ENCODE data around the gene MT1A. TPM values are rescaled to one million over a fixed set of nuclear protein-coding genes. Genes with fewer than 3 reads are reported as not detected.

The MT1A gene
- total and polyA plus RNA-seq, 8 donors = 0.78 to 24.1 (median 2.0) TPM; not detected in 4

DNA sequence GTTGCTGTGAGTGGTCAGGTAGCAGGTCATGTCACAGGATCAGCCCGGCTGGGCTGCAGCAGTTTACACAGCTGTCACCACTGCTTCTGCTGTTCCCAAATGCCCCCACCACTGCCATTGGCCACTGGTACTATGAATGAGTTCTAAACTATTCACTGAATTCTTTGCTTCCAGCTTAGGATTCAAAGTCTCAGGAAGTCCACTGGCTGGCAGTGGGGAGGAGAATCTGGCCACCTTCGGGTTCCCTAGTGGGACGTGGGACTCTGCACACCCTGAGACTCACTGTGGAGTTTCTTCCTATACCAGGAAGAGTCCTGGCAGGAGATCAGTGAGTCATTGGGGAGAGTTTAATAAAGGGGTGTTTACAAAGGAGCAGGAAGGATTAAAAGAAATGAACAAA, 50.7 kb downstream of the MT1A start:
- Histone ChIP-seq H3K4me3 (no peak overlapping the region), H3K4me1 (no peaks in the 10 kb centered on the region), H3K36me3 (no peaks in the 10 kb centered on the region), H3K9me3 (peaks cover 0 to 8% of the 10 kb centered on the region in 2 donors), H3K27ac (no peak overlapping the region), H3K27me3 (no peaks in the 10 kb centered on the region)
- TF ChIP-seq, protein P1, sequence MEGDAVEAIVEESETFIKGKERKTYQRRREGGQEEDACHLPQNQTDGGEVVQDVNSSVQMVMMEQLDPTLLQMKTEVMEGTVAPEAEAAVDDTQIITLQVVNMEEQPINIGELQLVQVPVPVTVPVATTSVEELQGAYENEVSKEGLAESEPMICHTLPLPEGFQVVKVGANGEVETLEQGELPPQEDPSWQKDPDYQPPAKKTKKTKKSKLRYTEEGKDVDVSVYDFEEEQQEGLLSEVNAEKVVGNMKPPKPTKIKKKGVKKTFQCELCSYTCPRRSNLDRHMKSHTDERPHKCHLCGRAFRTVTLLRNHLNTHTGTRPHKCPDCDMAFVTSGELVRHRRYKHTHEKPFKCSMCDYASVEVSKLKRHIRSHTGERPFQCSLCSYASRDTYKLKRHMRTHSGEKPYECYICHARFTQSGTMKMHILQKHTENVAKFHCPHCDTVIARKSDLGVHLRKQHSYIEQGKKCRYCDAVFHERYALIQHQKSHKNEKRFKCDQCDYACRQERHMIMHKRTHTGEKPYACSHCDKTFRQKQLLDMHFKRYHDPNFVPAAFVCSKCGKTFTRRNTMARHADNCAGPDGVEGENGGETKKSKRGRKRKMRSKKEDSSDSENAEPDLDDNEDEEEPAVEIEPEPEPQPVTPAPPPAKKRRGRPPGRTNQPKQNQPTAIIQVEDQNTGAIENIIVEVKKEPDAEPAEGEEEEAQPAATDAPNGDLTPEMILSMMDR (IDR thresholded peaks at IDR 0.05) = no peak
- no peak for DNase-seq
- intact Hi-C loops (cut with DNase I) = no loop called here
- no peak for ATAC-seq

Other genes starting within 250 kb of the MT1A start
- 10 to 100 TPM; 69.3 to 73.1 TPM for gene AMFR, start 213.1 kb upstream of the MT1A start, total RNA-seq
- gene AMFR, start 213.1 kb upstream of the MT1A start, polyA plus RNA-seq (ENCODE audit: insufficient read length in 6 of 6) = 10 to 100 TPM; 64.2 to 88.5 (median 68.9) TPM
- gene NUDT21, start 187.3 kb upstream of the MT1A start, total RNA-seq = 10 to 100 TPM; 80.8 to 89.4 TPM
- 100 to 1,000 TPM; 111 to 136 (median 126) TPM for gene NUDT21, start 187.3 kb upstream of the MT1A start, polyA plus RNA-seq (ENCODE audit: insufficient read length in 6 of 6)
- 10 to 100 TPM; 31.7 to 35.1 TPM for gene OGFOD1, start 187.1 kb upstream of the MT1A start, total RNA-seq
- gene OGFOD1, start 187.1 kb upstream of the MT1A start, polyA plus RNA-seq (ENCODE audit: insufficient read length in 6 of 6) = 10 to 100 TPM; 31.1 to 42.2 (median 35.9) TPM
- 10 to 100 TPM; 23.9 to 38.6 TPM for gene BBS2, start 118.6 kb upstream of the MT1A start, total RNA-seq
- 100 to 1,000 TPM in 1 of 6 donors, 10 to 100 TPM in 5; 74.5 to 109 (median 85.3) TPM for gene BBS2, start 118.6 kb upstream of the MT1A start, polyA plus RNA-seq (ENCODE audit: insufficient read length in 6 of 6)
- gene MT4, start 73.6 kb upstream of the MT1A start, total RNA-seq = not detected
- gene MT4, start 73.6 kb upstream of the MT1A start, polyA plus RNA-seq (ENCODE audit: insufficient read length in 6 of 6) = not detected
- gene MT3, start 49.1 kb upstream of the MT1A start, total RNA-seq = not detected
- not detected for gene MT3, start 49.1 kb upstream of the MT1A start, polyA plus RNA-seq (ENCODE audit: insufficient read length in 6 of 6)
- gene MT2A, start 30.1 kb upstream of the MT1A start, total RNA-seq = 100 to 1,000 TPM; 239 to 425 TPM
- 10 to 100 TPM; 27.1 to 50.1 (median 44.4) TPM for gene MT2A, start 30.1 kb upstream of the MT1A start, polyA plus RNA-seq (ENCODE audit: insufficient read length in 6 of 6)
- 100 to 1,000 TPM; 103 to 262 TPM for gene MT1E, start 12.9 kb upstream of the MT1A start, total RNA-seq
- 10 to 100 TPM in 5 of 6 donors, 1 to 10 TPM in 1; 9.0 to 16.7 (median 11.9) TPM for gene MT1E, start 12.9 kb upstream of the MT1A start, polyA plus RNA-seq (ENCODE audit: insufficient read length in 6 of 6)
- gene MT1M, start 6.0 kb upstream of the MT1A start, total RNA-seq = 10 to 100 TPM in 1 of 2 donors, 1 to 10 TPM in 1; 8.4 to 32.5 TPM
- under 1 TPM; 0.29 to 0.82 (median 0.45) TPM for gene MT1M, start 6.0 kb upstream of the MT1A start, polyA plus RNA-seq (ENCODE audit: insufficient read length in 6 of 6)
- gene MT1B, start 13.2 kb downstream of the MT1A start, total RNA-seq = not detected
- under 1 TPM in 2 of 6 donors, not detected in 4; 0.45 to 0.66 TPM for gene MT1B, start 13.2 kb downstream of the MT1A start, polyA plus RNA-seq (ENCODE audit: insufficient read length in 6 of 6)
- 10 to 100 TPM in 1 of 2 donors, 1 to 10 TPM in 1; 8.8 to 14.8 TPM for gene MT1F, start 19.3 kb downstream of the MT1A start, total RNA-seq
- gene MT1F, start 19.3 kb downstream of the MT1A start, polyA plus RNA-seq (ENCODE audit: insufficient read length in 6 of 6) = 1 to 10 TPM; 4.2 to 9.6 (median 6.7) TPM
- 10 to 100 TPM in 1 of 2 donors, 1 to 10 TPM in 1; 2.7 to 22.1 TPM for gene MT1G, start 29.4 kb downstream of the MT1A start, total RNA-seq
- gene MT1G, start 29.4 kb downstream of the MT1A start, polyA plus RNA-seq (ENCODE audit: insufficient read length in 6 of 6) = 1 to 10 TPM; 1.0 to 6.6 (median 1.8) TPM
- 1 to 10 TPM in 1 of 2 donors, not detected in 1; 2.3 TPM for gene MT1H, start 31.1 kb downstream of the MT1A start, total RNA-seq
- gene MT1H, start 31.1 kb downstream of the MT1A start, polyA plus RNA-seq (ENCODE audit: insufficient read length in 6 of 6) = 1 to 10 TPM in 3 of 6 donors, not detected in 3; 1.1 to 2.2 (median 2.1) TPM
- gene MT1X, start 43.8 kb downstream of the MT1A start, total RNA-seq = 100 to 1,000 TPM in 1 of 2 donors, 10 to 100 TPM in 1; 78.4 to 126 TPM
- 10 to 100 TPM; 14.5 to 18.2 (median 16.5) TPM for gene MT1X, start 43.8 kb downstream of the MT1A start, polyA plus RNA-seq (ENCODE audit: insufficient read length in 6 of 6)
- 10 to 100 TPM; 47.1 to 67.4 TPM for gene NUP93, start 91.5 kb downstream of the MT1A start, total RNA-seq
- gene NUP93, start 91.5 kb downstream of the MT1A start, polyA plus RNA-seq (ENCODE audit: insufficient read length in 6 of 6) = 10 to 100 TPM; 58.5 to 75.9 (median 66.3) TPM
- gene SLC12A3, start 226.5 kb downstream of the MT1A start, total RNA-seq = not detected
- under 1 TPM; 0.13 to 0.49 (median 0.20) TPM for gene SLC12A3, start 226.5 kb downstream of the MT1A start, polyA plus RNA-seq (ENCODE audit: insufficient read length in 6 of 6)